ENCODE measurements around the gene CCDC148.

CCDC148 gene

GRCh38 chr2:158432117-158432516 is 24.4 kb downstream of the CCDC148 start:
- DNase-seq (ENCODE audit: low read depth in 2 of 2): no peak

- DNase-seq (ENCODE audit: low read depth in 2 of 2): no peak
Observed at GRCh38 chr2:158414538-158414937, 42.0 kb downstream of the CCDC148 start.

GRCh38 chr2:158413581-158413980 is 43.0 kb downstream of the CCDC148 start:
- DNase-seq (ENCODE audit: low read depth in 2 of 2): no peak

- DNase-seq (ENCODE audit: low read depth in 2 of 2): no peak
Observed at GRCh38 chr2:158412206-158412605, 44.3 kb downstream of the CCDC148 start.

GRCh38 chr2:158411748-158412147 is 44.8 kb downstream of the CCDC148 start:
- no peak for DNase-seq (ENCODE audit: low read depth in 2 of 2)

- DNase-seq (ENCODE audit: low read depth in 2 of 2): no peak
Observed at GRCh38 chr2:158410132-158410531, 46.4 kb downstream of the CCDC148 start.

GRCh38 chr2:158407031-158407430 is 49.5 kb downstream of the CCDC148 start:
- DNase-seq (ENCODE audit: low read depth in 2 of 2): no peak

- no peak for DNase-seq (ENCODE audit: low read depth in 2 of 2)
Observed at GRCh38 chr2:158405341-158405740, 51.2 kb downstream of the CCDC148 start.

- no peak for DNase-seq (ENCODE audit: low read depth in 2 of 2)
Observed at GRCh38 chr2:158403237-158403636, 53.3 kb downstream of the CCDC148 start.

GRCh38 chr2:158402665-158403064 is 53.9 kb downstream of the CCDC148 start:
- no peak for DNase-seq (ENCODE audit: low read depth in 2 of 2)

- DNase-seq (ENCODE audit: low read depth in 2 of 2): no peak
Observed at GRCh38 chr2:158395166-158395565, 61.4 kb downstream of the CCDC148 start.

- no peak for DNase-seq (ENCODE audit: low read depth in 2 of 2)
Observed at GRCh38 chr2:158394453-158394852, 62.1 kb downstream of the CCDC148 start.

- no peak for DNase-seq (ENCODE audit: low read depth in 2 of 2)
Observed at GRCh38 chr2:158393886-158394285, 62.7 kb downstream of the CCDC148 start.

GRCh38 chr2:158392687-158393086 is 63.9 kb downstream of the CCDC148 start:
- no peak for DNase-seq (ENCODE audit: low read depth in 2 of 2)

- no peak for DNase-seq (ENCODE audit: low read depth in 2 of 2)
Observed at GRCh38 chr2:158391876-158392275, 64.7 kb downstream of the CCDC148 start.

- no peak for DNase-seq (ENCODE audit: low read depth in 2 of 2)
Observed at GRCh38 chr2:158391361-158391760, 65.2 kb downstream of the CCDC148 start.

GRCh38 chr2:158388159-158388558 is 68.4 kb downstream of the CCDC148 start:
- no peak for DNase-seq (ENCODE audit: low read depth in 2 of 2)

GRCh38 chr2:158385646-158386045 is 70.9 kb downstream of the CCDC148 start:
- DNase-seq (ENCODE audit: low read depth in 2 of 2): no peak

- DNase-seq (ENCODE audit: low read depth in 2 of 2): no peak
Observed at GRCh38 chr2:158381978-158382377, 74.6 kb downstream of the CCDC148 start.

- DNase-seq (ENCODE audit: low read depth in 2 of 2): no peak
Observed at GRCh38 chr2:158381205-158381604, 75.3 kb downstream of the CCDC148 start.

- no peak for DNase-seq (ENCODE audit: low read depth in 2 of 2)
Observed at GRCh38 chr2:158380746-158381145, 75.8 kb downstream of the CCDC148 start.

GRCh38 chr2:158378926-158379325 is 77.6 kb downstream of the CCDC148 start:
- no peak for DNase-seq (ENCODE audit: low read depth in 2 of 2)

- no peak for DNase-seq (ENCODE audit: low read depth in 2 of 2)
Observed at GRCh38 chr2:158366342-158366741, 90.2 kb downstream of the CCDC148 start.

GRCh38 chr2:158359846-158360245 is 96.7 kb downstream of the CCDC148 start:
- peak in 1 of 2 donors; percentile 0 for DNase-seq (ENCODE audit: low read depth in 2 of 2)

- DNase-seq (ENCODE audit: low read depth in 2 of 2): no peak
Observed at GRCh38 chr2:158357699-158358098, 98.9 kb downstream of the CCDC148 start.
